ENCODE results near the gene RRM2. TPM values are rescaled to one million over a fixed set of nuclear protein-coding genes. Genes with fewer than 3 reads are reported as not detected.

RRM2 gene
- 10 to 100 TPM in 1 of 6 donors, 1 to 10 TPM in 5; 2.1 to 12.9 (median 3.2) TPM for total RNA-seq

- no peak for TF ChIP-seq POLR2A (IDR thresholded peaks at IDR 0.05)
- TF ChIP-seq POLR2AphosphoS5 (IDR thresholded peaks at IDR 0.05): peak; percentile 44 to 45
- no peak for TF ChIP-seq EP300 (IDR thresholded peaks at IDR 0.05)
- peak in 3 of 6 experiments; percentile 13 to 18 (median 18) for TF ChIP-seq CTCF (IDR thresholded peaks at IDR 0.05)
Observed at GRCh38 chr2:10122500-10123280, at the start of gene RRM2. RRM2 (plus strand) TSS chr2:10122739; CDS start chr2:10122799, 60 bp downstream.

GRCh38 chr2:10073706-10074105, 48.8 kb upstream of the RRM2 start:
- TF ChIP-seq EP300 (IDR thresholded peaks at IDR 0.05): no peak
- TF ChIP-seq CTCF (IDR thresholded peaks at IDR 0.05): no peak
- no peak for TF ChIP-seq POLR2AphosphoS5 (IDR thresholded peaks at IDR 0.05)
- no peak for TF ChIP-seq POLR2A (IDR thresholded peaks at IDR 0.05)
- DNase-seq: no peak
- no peak for ATAC-seq (ENCODE audit: low FRiP score in 2 of 2)
- H3K4me3 ChIP-seq: no peak overlapping the region
- H3K4me1 ChIP-seq: peaks cover 5 to 11% (median 9%) of the 10 kb centered on the region in 4 donors
- no peak overlapping the region for H3K27ac ChIP-seq
- no peaks in the 10 kb centered on the region for H3K36me3 ChIP-seq
- H3K27me3 ChIP-seq: no peaks in the 10 kb centered on the region
- no peaks in the 10 kb centered on the region for H3K9me3 ChIP-seq
- 66 to 72% methylated on average over 8 of the region's 8 CpGs for WGBS, 2 donors

More at GRCh38 chr2:10122500-10123280, at the start of gene RRM2:
- Histone ChIP-seq H3K36me3 (no peaks in the 10 kb centered on the region), H3K27me3 (peaks cover 0 to 7% (median 3%) of the 10 kb centered on the region in 4 donors), H3K4me1 (peaks cover 34 to 65% (median 45%) of the 10 kb centered on the region in 4 donors), H3K4me3 (peak within 1 kb of the TSS; percentile 34 to 68 (median 60)), H3K27ac (peak within 1 kb of the TSS in 1 of 4 donors; percentile 70), H3K9me3 (no peaks in the 10 kb centered on the region)
- DNase-seq: peak; percentile 93 to 95
- peak; percentile 91 for ATAC-seq (ENCODE audit: low FRiP score in 2 of 2)
- WGBS, 2 donors: 1% methylated on average over 56 of the region's 81 CpGs; no CpG with 5 or more reads in 1 of the 2 donors

GRCh38 chr2:10075101-10075500, 47.4 kb upstream of the RRM2 start:
- DNase-seq (no peak), ATAC-seq (ENCODE audit: low FRiP score in 2 of 2) (no peak)
- Histone ChIP-seq H3K27ac (no peak overlapping the region), H3K4me1 (peaks cover 5 to 22% (median 21%) of the 10 kb centered on the region in 4 donors), H3K36me3 (no peaks in the 10 kb centered on the region), H3K4me3 (no peak overlapping the region), H3K9me3 (no peaks in the 10 kb centered on the region), H3K27me3 (peaks cover 0 to 14% (median 4%) of the 10 kb centered on the region in 4 donors)
- 80 to 88% methylated on average over 13 of the region's 13 CpGs for WGBS, 2 donors
- TF ChIP-seq POLR2A (IDR thresholded peaks at IDR 0.05) (no peak), CTCF (IDR thresholded peaks at IDR 0.05) (no peak), EP300 (IDR thresholded peaks at IDR 0.05) (no peak), POLR2AphosphoS5 (IDR thresholded peaks at IDR 0.05) (no peak)

- DNase-seq (no peak), ATAC-seq (ENCODE audit: low FRiP score in 2 of 2) (no peak)
- TF ChIP-seq POLR2AphosphoS5 (IDR thresholded peaks at IDR 0.05): no peak
- no peak for TF ChIP-seq CTCF (IDR thresholded peaks at IDR 0.05)
- TF ChIP-seq POLR2A (IDR thresholded peaks at IDR 0.05): no peak
- TF ChIP-seq EP300 (IDR thresholded peaks at IDR 0.05): no peak
- WGBS, 2 donors: 64 to 76% methylated on average over 9 of the region's 9 CpGs
- H3K27ac ChIP-seq: no peak overlapping the region
- H3K36me3 ChIP-seq: no peaks in the 10 kb centered on the region
- H3K27me3 ChIP-seq: peaks cover 0 to 20% (median 8%) of the 10 kb centered on the region in 4 donors
- no peaks in the 10 kb centered on the region for H3K9me3 ChIP-seq
- peaks cover 10 to 28% (median 27%) of the 10 kb centered on the region in 4 donors for H3K4me1 ChIP-seq
- H3K4me3 ChIP-seq: no peak overlapping the region
Observed at GRCh38 chr2:10075571-10076209, 46.8 kb upstream of the RRM2 start.

Measured in upper lobe of left lung (tissue), 6 donors.